Stimulated activated CD4-positive, alpha-beta T cell treated with anti-CD3 and anti-CD28 coated beads, Interleukin-1b, Interleukin-23, amount 100 ng/mL, for 24 hours (primary cell): ENCODE data around the gene NEO1.

Experiments used
- DNase-seq, 4 experiments: peaks; one replicate each; pipeline ENCODE4 v3.0.0-alpha.2; 2020; ENCODE audit warnings: low read depth in 4 of 4, low spot score in 1 of 4

Gene NEO1

GRCh38 chr15:73254598-73254997 lies 202.3 kb downstream of the NEO1 start:
- no peak for DNase-seq

- no peak for DNase-seq
Observed at GRCh38 chr15:73258271-73259108, 206.2 kb downstream of the NEO1 start.

- DNase-seq = no peak
Observed at GRCh38 chr15:73264881-73265280, 212.6 kb downstream of the NEO1 start.

- DNase-seq = peak; percentile 5 to 30 (median 18)
Observed at GRCh38 chr15:73265536-73266153, 213.4 kb downstream of the NEO1 start.

GRCh38 chr15:73268457-73268856 lies 216.2 kb downstream of the NEO1 start:
- no peak for DNase-seq

- no peak for DNase-seq
Observed at GRCh38 chr15:73270366-73271097, 218.3 kb downstream of the NEO1 start.

GRCh38 chr15:73273181-73274002 lies 221.1 kb downstream of the NEO1 start:
- peak; percentile 11 to 23 (median 17) for DNase-seq

- DNase-seq = no peak
Observed at GRCh38 chr15:73275862-73276261, 223.6 kb downstream of the NEO1 start.

GRCh38 chr15:73282567-73283365 lies 230.5 kb downstream of the NEO1 start:
- no peak for DNase-seq

GRCh38 chr15:73283366-73283962 lies 231.2 kb downstream of the NEO1 start:
- DNase-seq = no peak

- no peak for DNase-seq
Observed at GRCh38 chr15:73284090-73284716, 231.9 kb downstream of the NEO1 start.

GRCh38 chr15:73286311-73286710 lies 234.0 kb downstream of the NEO1 start:
- DNase-seq = no peak

- no peak for DNase-seq
Observed at GRCh38 chr15:73287019-73287418, 234.8 kb downstream of the NEO1 start.

GRCh38 chr15:73291441-73291840 lies 239.2 kb downstream of the NEO1 start:
- no peak for DNase-seq

- DNase-seq = no peak
Observed at GRCh38 chr15:73293773-73294172, 241.5 kb downstream of the NEO1 start.

- DNase-seq = no peak
Observed at GRCh38 chr15:73295630-73296286, 243.5 kb downstream of the NEO1 start.

GRCh38 chr15:73296609-73297353 lies 244.5 kb downstream of the NEO1 start:
- DNase-seq = no peak
